H9 (cell line): ENCODE results near the gene TMEM174. TPM values are rescaled to one million over a fixed set of nuclear protein-coding genes. Genes with fewer than 3 reads are reported as not detected.

Source experiments
- DNase-seq: peaks from one replicate; pipeline ENCODE4 v3.0.0-alpha.2; 2017
- H2AFZ ChIP-seq: one replicate; pipeline ENCODE4 v1.6.1; 2013; ENCODE audit warnings: mild to moderate bottlenecking, low read length, control low read depth, moderate library complexity
- H2AK5ac ChIP-seq: 2 replicates; pipeline ENCODE4 v1.6.1; 2013; ENCODE audit warnings: low read length, control low read depth, mixed read lengths; ENCODE audit not compliant: insufficient read length
- H2BK120ac ChIP-seq: one replicate; pipeline ENCODE4 v1.6.1; 2013; ENCODE audit warnings: low read depth, mild to moderate bottlenecking, low read length, control low read depth, inconsistent platforms; ENCODE audit not compliant: poor library complexity, severe bottlenecking
- H2BK12ac ChIP-seq: 2 replicates; pipeline ENCODE4 v1.6.1; 2013; ENCODE audit warnings: low read length, control low read depth, mixed read lengths, low read depth; ENCODE audit not compliant: insufficient read length
- H2BK15ac ChIP-seq: 2 replicates; pipeline ENCODE4 v1.6.1; 2013; ENCODE audit warnings: low read depth, low read length, control low read depth
- H2BK20ac ChIP-seq: one replicate; pipeline ENCODE4 v1.6.1; 2013; ENCODE audit warnings: low read depth, mild to moderate bottlenecking, low read length, control low read depth, inconsistent platforms; ENCODE audit not compliant: poor library complexity, severe bottlenecking
- H2BK5ac ChIP-seq: 2 replicates; pipeline ENCODE4 v1.6.1; 2013; ENCODE audit warnings: low read length, control low read depth, mixed read lengths; ENCODE audit not compliant: insufficient read length
- H3K14ac ChIP-seq: 2 replicates; pipeline ENCODE4 v1.6.1; 2013; ENCODE audit warnings: low read length, control low read depth; ENCODE audit not compliant: insufficient read depth
- H3K18ac ChIP-seq: 2 replicates; pipeline ENCODE4 v1.6.1; 2013; ENCODE audit warnings: low read depth, mild to moderate bottlenecking, mixed read lengths, low read length, control low read depth; ENCODE audit not compliant: insufficient read length
- H3K23ac ChIP-seq: 2 replicates; pipeline ENCODE4 v1.6.1; 2013; ENCODE audit warnings: low read length, control low read depth, mixed read lengths, low read depth; ENCODE audit not compliant: insufficient read length
- H3K23me2 ChIP-seq: 2 replicates; pipeline ENCODE4 v1.6.1; 2013; ENCODE audit warnings: low read depth, mild to moderate bottlenecking, mixed read lengths, low read length, control low read depth; ENCODE audit not compliant: insufficient read length, poor library complexity, severe bottlenecking
- H3K27ac ChIP-seq: 2 replicates; pipeline ENCODE4 v1.5.1; 2013; ENCODE audit warnings: low read length, control low read depth, mixed read lengths, low read depth; ENCODE audit not compliant: insufficient read length
- H3K27me3 ChIP-seq: 2 replicates; pipeline ENCODE4 v1.6.1; 2013; ENCODE audit warnings: low read length, control low read depth, inconsistent platforms; ENCODE audit not compliant: insufficient read depth
- H3K4ac ChIP-seq: 2 replicates; pipeline ENCODE4 v1.6.1; 2013; ENCODE audit warnings: low read depth, mild to moderate bottlenecking, control low read depth, inconsistent platforms, low read length, moderate library complexity
- H3K4me1 ChIP-seq: 2 replicates; pipeline ENCODE4 v1.6.1; 2013; ENCODE audit warnings: low read length, control low read depth, inconsistent platforms; ENCODE audit not compliant: insufficient read depth
- H3K4me2 ChIP-seq: 2 replicates; pipeline ENCODE4 v1.6.1; 2013; ENCODE audit warnings: low read length, control low read depth, mixed read lengths; ENCODE audit not compliant: insufficient read length, insufficient read depth
- H3K56ac ChIP-seq: 2 replicates; pipeline ENCODE4 v1.6.1; 2013; ENCODE audit warnings: low read depth, mild to moderate bottlenecking, mixed read lengths, low read length, control low read depth; ENCODE audit not compliant: insufficient read length
- H3K79me1 ChIP-seq: 2 replicates; pipeline ENCODE4 v1.6.1; 2013; ENCODE audit warnings: low read depth, mild to moderate bottlenecking, moderate library complexity, low read length, control low read depth, inconsistent platforms; ENCODE audit not compliant: insufficient read depth, poor library complexity, severe bottlenecking
- H3K79me2 ChIP-seq: 2 replicates; pipeline ENCODE4 v1.6.1; 2013; ENCODE audit warnings: low read length, control low read depth, inconsistent platforms; ENCODE audit not compliant: insufficient read depth
- H3K9ac ChIP-seq: 2 replicates; pipeline ENCODE4 v1.6.1; 2013; ENCODE audit warnings: low read length, control low read depth, mixed read lengths; ENCODE audit not compliant: insufficient read length; ENCODE audit errors: extremely low read depth
- H3K9me3 ChIP-seq: one replicate; pipeline ENCODE4 v1.6.1; 2013; ENCODE audit warnings: low read depth, low read length, inconsistent platforms; ENCODE audit not compliant: control insufficient read depth
- H3T11ph ChIP-seq: one replicate; pipeline ENCODE4 v1.6.1; 2013; ENCODE audit warnings: mild to moderate bottlenecking, low read length, control low read depth, inconsistent platforms
- H4K20me1 ChIP-seq: one replicate; pipeline ENCODE4 v1.6.1; 2013; ENCODE audit not compliant: control insufficient read depth, insufficient read length, insufficient read depth
- H4K5ac ChIP-seq: 2 replicates; pipeline ENCODE4 v1.6.1; 2013; ENCODE audit warnings: low read depth, mild to moderate bottlenecking, mixed read lengths, low read length, control low read depth; ENCODE audit not compliant: insufficient read length
- H4K8ac ChIP-seq: replicated peaks from 2 replicates; pipeline ENCODE4 v1.6.1; 2013; ENCODE audit warnings: low read length, control low read depth, mixed read lengths, low read depth; ENCODE audit not compliant: insufficient read length
- H4K91ac ChIP-seq: 2 replicates; pipeline ENCODE4 v1.6.1; 2013; ENCODE audit warnings: low read depth, mild to moderate bottlenecking, moderate library complexity, mixed read lengths, low read length, control low read depth; ENCODE audit not compliant: insufficient read length
- H3K27ac Mint-ChIP-seq, 3 experiments: 2 replicates in 2 of 3; 3 replicates in 1 of 3; pipeline ENCODE4 v1.8.0; 2020 to 2021; ENCODE audit warnings: mixed read lengths in 3 of 3, mild to moderate bottlenecking in 1 of 3, moderate library complexity in 1 of 3
- H3K27me3 Mint-ChIP-seq: 2 replicates; pipeline ENCODE4 v1.8.0; 2021; ENCODE audit warnings: low read depth, mild to moderate bottlenecking, moderate library complexity, mixed read lengths
- H3K36me3 Mint-ChIP-seq, 3 experiments: 2 replicates in 2 of 3; 3 replicates in 1 of 3; pipeline ENCODE4 v1.8.0; 2020 to 2021; ENCODE audit warnings: low read depth in 3 of 3, mixed read lengths in 3 of 3; ENCODE audit not compliant: insufficient read depth in 1 of 3
- H3K4me1 Mint-ChIP-seq, 2 experiments: 2 replicates each; pipeline ENCODE4 v1.8.0; 2020; ENCODE audit warnings: mixed read lengths in 2 of 2
- H3K4me3 Mint-ChIP-seq, 2 experiments: 2 replicates in 1 of 2; 3 replicates in 1 of 2; pipeline ENCODE4 v1.8.0; 2020 to 2021; ENCODE audit warnings: mild to moderate bottlenecking in 2 of 2, mixed read lengths in 2 of 2, moderate library complexity in 1 of 2
- H3K9me3 Mint-ChIP-seq, 2 experiments: 2 replicates in 1 of 2; 3 replicates in 1 of 2; pipeline ENCODE4 v1.8.0; 2020; ENCODE audit warnings: mild to moderate bottlenecking in 2 of 2, mixed read lengths in 2 of 2, moderate library complexity in 1 of 2
- WGBS: extraction: QIAGEN DNeasy Blood & Tissue Kit; methylation state at CpG from one replicate; pipeline ENCODE4 v1.1.7; 2013; ENCODE audit warnings: missing lambda C conversion rate, low lambda C conversion rate, mixed read lengths; ENCODE audit not compliant: insufficient read length; ENCODE audit errors: extremely low coverage; 5-methylcytosine and 5-hydroxymethylcytosine counted together
- total RNA-seq: library from RNA; stranded (reverse); gene quantifications from 2 replicates; pipeline ENCODE4 v1.2.1, GENCODE V29; 2021
- TF ChIP-seq, protein P1 (sequence below): fragments of 200-600 bp; sonication (generic); conservative IDR thresholded peaks from 3 replicates; pipeline ENCODE4 v1.8.0; 2021; ENCODE audit warnings: antibody characterized with exemption, mild to moderate bottlenecking

The TMEM174 gene
- total RNA-seq, 1 experiment from 2014 or later = not detected

DNA sequence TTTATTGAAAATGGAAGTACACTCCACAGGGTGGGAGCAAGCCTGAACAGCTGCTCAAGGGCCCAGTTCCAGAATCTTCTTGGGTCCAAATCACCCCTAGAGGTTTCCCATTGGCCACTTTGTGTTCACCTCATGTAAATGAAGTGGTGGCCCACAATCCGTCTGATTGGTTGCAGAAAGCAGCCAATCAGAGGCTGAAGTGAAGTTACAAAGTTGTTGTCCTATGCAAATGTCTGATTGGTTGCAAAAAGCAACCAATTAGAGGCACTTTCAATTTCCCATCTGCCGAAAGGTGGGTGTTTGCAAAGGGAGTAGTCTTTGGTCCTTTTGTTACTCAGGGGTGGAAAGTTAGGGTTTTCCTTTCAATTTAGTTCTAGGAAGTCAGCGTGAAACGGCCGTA is 43.9 kb upstream of the TMEM174 start:
- no peaks in the 10 kb centered on the region; a peak in 1 of 5 replicates for H3K9me3 Mint-ChIP-seq
- H3K4me1 Mint-ChIP-seq = peaks cover 18 to 19% of the 10 kb centered on the region in 2 experiments
- H3K27me3 ChIP-seq = no peaks in the 10 kb centered on the region
- no peak overlapping the region for H3K23ac ChIP-seq
- no peak for DNase-seq
- H3K4me2 ChIP-seq = no peak overlapping the region
- no peak overlapping the region for H2BK5ac ChIP-seq
- H3K27ac Mint-ChIP-seq = no peak overlapping the region; a peak in 1 of 7 replicates
- H3K9ac ChIP-seq = no peak overlapping the region
- no CpG with 5 or more reads among the region's 5 CpGs for WGBS
- H3K4ac ChIP-seq = no peak overlapping the region
- no peak overlapping the region for H2AFZ ChIP-seq
- peaks cover 9% of the 10 kb centered on the region for H3K27me3 Mint-ChIP-seq
- no peaks in the 10 kb centered on the region for H4K20me1 ChIP-seq
- H3T11ph ChIP-seq = no peak overlapping the region
- no peak overlapping the region for H2AK5ac ChIP-seq
- H4K8ac ChIP-seq = no peak overlapping the region
- H3K23me2 ChIP-seq = no peaks in the 10 kb centered on the region
- H3K36me3 Mint-ChIP-seq = peaks cover 0 to 2% (median 0%) of the 10 kb centered on the region in 3 experiments; a peak in 2 of 7 replicates
- no peaks in the 10 kb centered on the region for H3K9me3 ChIP-seq
- H4K91ac ChIP-seq = no peak overlapping the region
- H3K27ac ChIP-seq = no peak overlapping the region
- no peak overlapping the region for H2BK120ac ChIP-seq
- H2BK20ac ChIP-seq = no peak overlapping the region
- no peak overlapping the region for H3K4me3 Mint-ChIP-seq
- no peak overlapping the region for H2BK15ac ChIP-seq
- H3K56ac ChIP-seq = no peak overlapping the region
- H2BK12ac ChIP-seq = no peak overlapping the region
- H4K5ac ChIP-seq = no peak overlapping the region
- TF ChIP-seq, protein P1, sequence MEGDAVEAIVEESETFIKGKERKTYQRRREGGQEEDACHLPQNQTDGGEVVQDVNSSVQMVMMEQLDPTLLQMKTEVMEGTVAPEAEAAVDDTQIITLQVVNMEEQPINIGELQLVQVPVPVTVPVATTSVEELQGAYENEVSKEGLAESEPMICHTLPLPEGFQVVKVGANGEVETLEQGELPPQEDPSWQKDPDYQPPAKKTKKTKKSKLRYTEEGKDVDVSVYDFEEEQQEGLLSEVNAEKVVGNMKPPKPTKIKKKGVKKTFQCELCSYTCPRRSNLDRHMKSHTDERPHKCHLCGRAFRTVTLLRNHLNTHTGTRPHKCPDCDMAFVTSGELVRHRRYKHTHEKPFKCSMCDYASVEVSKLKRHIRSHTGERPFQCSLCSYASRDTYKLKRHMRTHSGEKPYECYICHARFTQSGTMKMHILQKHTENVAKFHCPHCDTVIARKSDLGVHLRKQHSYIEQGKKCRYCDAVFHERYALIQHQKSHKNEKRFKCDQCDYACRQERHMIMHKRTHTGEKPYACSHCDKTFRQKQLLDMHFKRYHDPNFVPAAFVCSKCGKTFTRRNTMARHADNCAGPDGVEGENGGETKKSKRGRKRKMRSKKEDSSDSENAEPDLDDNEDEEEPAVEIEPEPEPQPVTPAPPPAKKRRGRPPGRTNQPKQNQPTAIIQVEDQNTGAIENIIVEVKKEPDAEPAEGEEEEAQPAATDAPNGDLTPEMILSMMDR = no peak
- H3K18ac ChIP-seq = no peak overlapping the region
- no peaks in the 10 kb centered on the region for H3K79me2 ChIP-seq
- H3K4me1 ChIP-seq = peaks cover 3% of the 10 kb centered on the region; the same call in 1 of the 2 replicates
- no peak overlapping the region for H3K14ac ChIP-seq
- H3K79me1 ChIP-seq = no peaks in the 10 kb centered on the region
